Esophagus squamous epithelium (tissue), 5 donors: ENCODE results near the gene KRABD2.
"Not testable (repeated sequence)": the region's sequence is repeated elsewhere in the genome, so short reads cannot be mapped to it uniquely, and the experiment has no call there.

Experiments
- DNase-seq: peaks from one replicate; lab custom pipeline; 2025; lab: John Stamatoyannopoulos, UW
- H3K27ac ChIP-seq, 4 donors: fragments of 200-600 bp; sonication (generic); one replicate each; pipeline ENCODE4 v1.5.1; 2016 to 2019; ENCODE audit warnings: mild to moderate bottlenecking in 1 of 4
- H3K27me3 ChIP-seq, 4 donors: fragments of 200-600 bp; sonication (generic); 1 replicate in 3 of 4; 2 replicates in 1 of 4; pipeline versions ENCODE4 v1.5.1 to v1.6.0; 2017 to 2021; ENCODE audit warnings: antibody characterized with exemption in 1 of 4
- H3K36me3 ChIP-seq, 3 donors: fragments of 200-600 bp; sonication (generic); one replicate each; pipeline ENCODE4 v1.5.1; 2016 to 2019
- H3K4me1 ChIP-seq, 3 donors: fragments of 200-600 bp; sonication (generic); one replicate each; pipeline ENCODE4 v1.5.1; 2017 to 2019
- H3K4me3 ChIP-seq, 4 donors: fragments of 200-600 bp; sonication (generic); 1 replicate in 3 of 4; 2 replicates in 1 of 4; pipeline ENCODE4 v1.5.1; 2016 to 2019; ENCODE audit warnings: mild to moderate bottlenecking in 2 of 4, moderate library complexity in 1 of 4
- H3K9me3 ChIP-seq, 3 donors: fragments of 200-600 bp; sonication (generic); one replicate each; pipeline ENCODE4 v1.5.1; 2016 to 2019
- CTCF ChIP-seq, 6 experiments: fragments of 450-650 bp in 4 of 6; fragments of 200-600 bp in 2 of 6; sonication (generic) in 2 of 6; IDR thresholded peaks; one replicate each; pipeline ENCODE4 v1.5.1; 2016 to 2019; ENCODE audit warnings: antibody characterized with exemption in 6 of 6, mild to moderate bottlenecking in 4 of 6, moderate library complexity in 4 of 6
- POLR2A ChIP-seq, 4 donors: fragments of 450-650 bp; IDR thresholded peaks; one replicate each; pipeline ENCODE4 v1.6.1; 2017; ENCODE audit warnings: antibody characterized with exemption in 4 of 4, mild to moderate bottlenecking in 4 of 4, moderate library complexity in 3 of 4
- WGBS, 2 donors: methylation state at CpG; one replicate each; pipeline ENCODE4 v1.1.5; 2018; 5-methylcytosine and 5-hydroxymethylcytosine counted together
- intact Hi-C: fragments of 100-400 bp; cut with DNase I; formaldehyde crosslinking; loops from one replicate; pipeline ENCODE4 v1.15.0; 2022
- donor health status: DM: yes; HTN: yes; CAD: no.

KRABD2 gene

GRCh38 chr17:8382880-8383142 lies 6.3 kb upstream of the KRABD2 start:
- Histone ChIP-seq H3K9me3 (no peaks in the 10 kb centered on the region), H3K36me3 (peaks cover 22 to 40% (median 30%) of the 10 kb centered on the region in 3 donors), H3K4me1 (peaks cover 14 to 65% (median 36%) of the 10 kb centered on the region in 3 donors), H3K27ac (peak overlapping the region; percentile 80 to 97 (median 96)), H3K27me3 (no peaks in the 10 kb centered on the region), H3K4me3 (peak overlapping the region; percentile 45 to 97 (median 82))
- DNase-seq: no peak
- WGBS, 2 donors: 1% methylated on average over 7 to 11 of the region's 15 CpGs
- intact Hi-C loops: no loop called here
- TF ChIP-seq CTCF (IDR thresholded peaks at IDR 0.05) (no peak), POLR2A (IDR thresholded peaks at IDR 0.05) (no peak)

GRCh38 chr17:8382052-8382879 lies 5.8 kb upstream of the KRABD2 start:
- Histone ChIP-seq H3K27me3 (no peaks in the 10 kb centered on the region), H3K9me3 (no peaks in the 10 kb centered on the region), H3K27ac (peak overlapping the region; percentile 80 to 97 (median 96)), H3K4me3 (peak overlapping the region; percentile 45 to 97 (median 82)), H3K4me1 (peaks cover 14 to 60% (median 37%) of the 10 kb centered on the region in 3 donors), H3K36me3 (peaks cover 24 to 46% (median 36%) of the 10 kb centered on the region in 3 donors)
- intact Hi-C loops: no loop called here
- WGBS, 2 donors: 10 to 11% methylated on average over 27 of the region's 27 CpGs
- TF ChIP-seq POLR2A (IDR thresholded peaks at IDR 0.05): no peak
- no peak for TF ChIP-seq CTCF (IDR thresholded peaks at IDR 0.05)
- no peak for DNase-seq

DNA sequence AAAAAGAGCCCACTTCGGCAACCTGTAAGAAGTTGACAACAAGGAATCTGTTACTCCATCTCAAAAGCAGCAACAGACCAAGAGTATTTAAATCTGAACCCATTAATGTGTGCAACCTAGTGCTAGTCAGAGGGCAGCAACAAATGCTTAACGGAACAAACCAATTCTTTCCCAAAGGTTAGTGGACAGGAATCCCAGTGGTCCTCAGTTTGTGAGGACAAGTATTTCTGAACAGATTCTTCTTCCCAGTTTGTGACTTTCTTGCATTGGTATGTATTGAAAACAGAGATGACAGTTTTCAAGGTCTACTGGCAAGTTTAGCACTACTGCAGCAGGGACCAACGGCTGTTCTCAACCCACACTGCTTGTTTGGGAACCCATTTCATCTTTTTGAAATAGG lies 3.5 kb upstream of the KRABD2 start:
- Histone ChIP-seq H3K27me3 (no peaks in the 10 kb centered on the region), H3K9me3 (no peaks in the 10 kb centered on the region), H3K36me3 (peaks cover 27 to 51% (median 36%) of the 10 kb centered on the region in 3 donors), H3K4me1 (peaks cover 14 to 72% (median 51%) of the 10 kb centered on the region in 3 donors), H3K27ac (no peak overlapping the region), H3K4me3 (peak overlapping the region in 2 of 4 donors; percentile 81 to 97)
- TF ChIP-seq CTCF (IDR thresholded peaks at IDR 0.05) (no peak), POLR2A (IDR thresholded peaks at IDR 0.05) (no peak)
- 45 to 48% methylated on average over 3 of the region's 3 CpGs for WGBS, 2 donors
- intact Hi-C loops: no loop called here
- DNase-seq: no peak

DNA sequence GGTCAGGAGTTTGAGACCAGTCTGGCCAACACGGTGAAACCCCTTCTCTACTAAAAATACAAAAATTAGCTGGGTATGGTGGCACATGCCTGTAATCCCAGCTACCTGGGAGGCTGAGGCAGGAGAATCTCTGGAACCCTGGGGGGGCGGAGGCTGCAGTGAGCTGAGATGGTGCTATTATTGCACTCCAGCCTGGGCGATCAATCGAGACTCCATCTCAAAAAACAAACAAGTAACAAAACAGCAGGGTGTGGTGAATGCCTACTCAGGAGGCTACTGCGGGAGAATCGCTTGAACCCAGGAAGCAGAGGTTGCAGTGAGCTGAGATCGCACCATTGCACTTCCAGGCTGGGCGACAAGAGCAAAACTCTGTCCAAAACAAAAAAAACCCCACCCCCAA lies 1.6 kb upstream of the KRABD2 start:
- peaks cover 27 to 51% (median 36%) of the 10 kb centered on the region in 3 donors for H3K36me3 ChIP-seq
- intact Hi-C loops: not testable (repeated sequence)

GRCh38 chr17:8377422-8377821 lies 918 bp upstream of the KRABD2 start:
- intact Hi-C loops: no loop called here
- H3K27me3 ChIP-seq: no peaks in the 10 kb centered on the region
- no peak for DNase-seq
- H3K36me3 ChIP-seq: peaks cover 27 to 51% (median 36%) of the 10 kb centered on the region in 3 donors
- H3K4me1 ChIP-seq: peaks cover 14 to 67% (median 44%) of the 10 kb centered on the region in 3 donors
- 70 to 90% methylated on average over 4 of the region's 4 CpGs for WGBS, 2 donors
- no peaks in the 10 kb centered on the region for H3K9me3 ChIP-seq
- TF ChIP-seq CTCF (IDR thresholded peaks at IDR 0.05) (no peak), POLR2A (IDR thresholded peaks at IDR 0.05) (no peak)
- peak overlapping the region in 2 of 4 donors; percentile 91 to 94 for H3K27ac ChIP-seq
- H3K4me3 ChIP-seq: no peak overlapping the region

More for the DNA sequence above, 1.6 kb upstream of the KRABD2 start:
- H3K27ac ChIP-seq, H3K4me3 ChIP-seq, H3K27me3 ChIP-seq, H3K9me3 ChIP-seq, DNase-seq: not testable (repeated sequence)
- 65 to 83% methylated on average over 8 of the region's 8 CpGs for WGBS, 2 donors
- H3K4me1 ChIP-seq: peaks cover 14 to 64% (median 44%) of the 10 kb centered on the region in 3 donors
